ENCODE results near the gene GABRA5. TPM values are rescaled to one million over a fixed set of nuclear protein-coding genes. Genes with fewer than 3 reads are reported as not detected.

The GABRA5 gene
- total and polyA plus RNA-seq, 2 experiments from 2014 or later: 0.10 TPM; not detected in 1

- no peak within 1 kb of the TSS for H3K27ac ChIP-seq
- 1% methylated on average over 26 of the region's 33 CpGs for WGBS (ENCODE audit: low lambda C conversion rate, missing lambda C conversion rate)
- H3K79me2 ChIP-seq: no peaks in the 10 kb centered on the region
- DNase-seq (ENCODE audit: low spot score): peak; percentile 44
- H3K4me3 ChIP-seq: peak within 1 kb of the TSS; percentile 64
- H3K4me2 ChIP-seq: peak within 1 kb of the TSS; percentile 92
- H3K9me3 ChIP-seq (ENCODE audit: low read depth): no peaks in the 10 kb centered on the region
- peaks cover 62% of the 10 kb centered on the region for H3K27me3 ChIP-seq
- H2AFZ ChIP-seq: peak within 1 kb of the TSS; percentile 58
- H3K36me3 ChIP-seq (replicated peaks; ENCODE audit: insufficient read depth, low read depth): no peaks in the 10 kb centered on the region
- no peak for TF ChIP-seq EZH2phosphoT487 (IDR thresholded peaks at IDR 0.05; ENCODE audit: low read depth, severe bottlenecking, unreplicated experiment)
- TF ChIP-seq EZH2 (IDR thresholded peaks at IDR 0.05; ENCODE audit: borderline replicate concordance): peak; percentile 68
- H4K20me1 ChIP-seq (ENCODE audit: insufficient read depth, poor library complexity, severe bottlenecking): no peaks in the 10 kb centered on the region
- no peaks in the 10 kb centered on the region for H3K4me1 ChIP-seq (ENCODE audit: insufficient read depth)
- no peaks in the 10 kb centered on the region for H3K9me2 ChIP-seq (replicated peaks; ENCODE audit: insufficient read depth)
Observed at GRCh38 chr15:26970712-26971210, 103.9 kb downstream of the GABRA5 start, which contains the start of gene GABRG3. TSS of gene GABRG3 (plus strand) at chr15:26971181.

GRCh38 chr15:26971271-26972018, 104.6 kb downstream of the GABRA5 start:
- Histone ChIP-seq H3K4me1 (ENCODE audit: insufficient read depth) (no peaks in the 10 kb centered on the region), H3K79me2 (no peaks in the 10 kb centered on the region), H2AFZ (no peak overlapping the region), H3K4me3 (peak overlapping the region; percentile 64), H3K36me3 (replicated peaks; ENCODE audit: insufficient read depth, low read depth) (no peaks in the 10 kb centered on the region), H3K9me3 (ENCODE audit: low read depth) (no peaks in the 10 kb centered on the region), H3K27ac (no peak overlapping the region), H4K20me1 (ENCODE audit: insufficient read depth, poor library complexity, severe bottlenecking) (no peaks in the 10 kb centered on the region), H3K4me2 (peak overlapping the region; percentile 92), H3K27me3 (peaks cover 62% of the 10 kb centered on the region), H3K9me2 (replicated peaks; ENCODE audit: insufficient read depth) (no peaks in the 10 kb centered on the region)
- 3% methylated on average over 51 of the region's 72 CpGs for WGBS (ENCODE audit: low lambda C conversion rate, missing lambda C conversion rate)
- TF ChIP-seq CTCF (IDR thresholded peaks at IDR 0.05; ENCODE audit: poor library complexity) (no peak), EZH2 (IDR thresholded peaks at IDR 0.05; ENCODE audit: borderline replicate concordance) (no peak), EZH2phosphoT487 (IDR thresholded peaks at IDR 0.05; ENCODE audit: low read depth, severe bottlenecking, unreplicated experiment) (no peak)
- peak; percentile 35 for DNase-seq (ENCODE audit: low spot score)

- Histone ChIP-seq H3K4me2 (no peak overlapping the region), H3K9me2 (replicated peaks; ENCODE audit: insufficient read depth) (no peaks in the 10 kb centered on the region), H2AFZ (no peak overlapping the region), H3K27ac (no peak overlapping the region), H3K4me1 (ENCODE audit: insufficient read depth) (no peaks in the 10 kb centered on the region), H3K36me3 (replicated peaks; ENCODE audit: insufficient read depth, low read depth) (no peaks in the 10 kb centered on the region), H3K9me3 (ENCODE audit: low read depth) (no peaks in the 10 kb centered on the region), H3K79me2 (no peaks in the 10 kb centered on the region), H3K4me3 (no peak overlapping the region), H3K27me3 (peaks cover 53% of the 10 kb centered on the region), H4K20me1 (ENCODE audit: insufficient read depth, poor library complexity, severe bottlenecking) (no peaks in the 10 kb centered on the region)
- no peak for TF ChIP-seq EZH2phosphoT487 (IDR thresholded peaks at IDR 0.05; ENCODE audit: low read depth, severe bottlenecking, unreplicated experiment)
- TF ChIP-seq CTCF (IDR thresholded peaks at IDR 0.05; ENCODE audit: poor library complexity): no peak
- no peak for TF ChIP-seq EZH2 (IDR thresholded peaks at IDR 0.05; ENCODE audit: borderline replicate concordance)
- DNase-seq (ENCODE audit: low spot score): no peak
- WGBS (ENCODE audit: low lambda C conversion rate, missing lambda C conversion rate): 53% methylated on average over 2 of the region's 2 CpGs
Observed at GRCh38 chr15:26972636-26973035, 105.8 kb downstream of the GABRA5 start.

- Histone ChIP-seq H3K4me1 (ENCODE audit: insufficient read depth) (no peaks in the 10 kb centered on the region), H2AFZ (no peak overlapping the region), H4K20me1 (ENCODE audit: insufficient read depth, poor library complexity, severe bottlenecking) (no peaks in the 10 kb centered on the region), H3K4me3 (no peak overlapping the region), H3K9me2 (replicated peaks; ENCODE audit: insufficient read depth) (no peaks in the 10 kb centered on the region), H3K9me3 (ENCODE audit: low read depth) (no peaks in the 10 kb centered on the region), H3K79me2 (no peaks in the 10 kb centered on the region), H3K36me3 (replicated peaks; ENCODE audit: insufficient read depth, low read depth) (no peaks in the 10 kb centered on the region), H3K27me3 (peaks cover 43% of the 10 kb centered on the region), H3K4me2 (no peak overlapping the region), H3K27ac (no peak overlapping the region)
- TF ChIP-seq EZH2phosphoT487 (IDR thresholded peaks at IDR 0.05; ENCODE audit: low read depth, severe bottlenecking, unreplicated experiment): no peak
- TF ChIP-seq EZH2 (IDR thresholded peaks at IDR 0.05; ENCODE audit: borderline replicate concordance): no peak
- TF ChIP-seq CTCF (IDR thresholded peaks at IDR 0.05; ENCODE audit: poor library complexity): peak; percentile 66
- 40% methylated on average over 8 of the region's 9 CpGs for WGBS (ENCODE audit: low lambda C conversion rate, missing lambda C conversion rate)
- peak; percentile 57 for DNase-seq (ENCODE audit: low spot score)
Observed at GRCh38 chr15:26974120-26974780, 107.4 kb downstream of the GABRA5 start.

All from hepatocyte (in vitro differentiated cells).